Activated CD4-positive, alpha-beta T cell treated with anti-CD3 and anti-CD28 coated beads, Interleukin-10, Interleukin-2, amounts not matched to agents 100 ng/mL and 50 ng/mL, durations not matched to agents 16 hours and 8 hours (primary cell): ENCODE data around the gene MDC1.
"Not testable (repeated sequence)": the region's sequence is repeated elsewhere in the genome, so short reads cannot be mapped to it uniquely, and the experiment has no call there.

Experiments used
- DNase-seq: peaks from one replicate; pipeline ENCODE4 v3.0.0-alpha.2; 2020

The MDC1 gene

DNA sequence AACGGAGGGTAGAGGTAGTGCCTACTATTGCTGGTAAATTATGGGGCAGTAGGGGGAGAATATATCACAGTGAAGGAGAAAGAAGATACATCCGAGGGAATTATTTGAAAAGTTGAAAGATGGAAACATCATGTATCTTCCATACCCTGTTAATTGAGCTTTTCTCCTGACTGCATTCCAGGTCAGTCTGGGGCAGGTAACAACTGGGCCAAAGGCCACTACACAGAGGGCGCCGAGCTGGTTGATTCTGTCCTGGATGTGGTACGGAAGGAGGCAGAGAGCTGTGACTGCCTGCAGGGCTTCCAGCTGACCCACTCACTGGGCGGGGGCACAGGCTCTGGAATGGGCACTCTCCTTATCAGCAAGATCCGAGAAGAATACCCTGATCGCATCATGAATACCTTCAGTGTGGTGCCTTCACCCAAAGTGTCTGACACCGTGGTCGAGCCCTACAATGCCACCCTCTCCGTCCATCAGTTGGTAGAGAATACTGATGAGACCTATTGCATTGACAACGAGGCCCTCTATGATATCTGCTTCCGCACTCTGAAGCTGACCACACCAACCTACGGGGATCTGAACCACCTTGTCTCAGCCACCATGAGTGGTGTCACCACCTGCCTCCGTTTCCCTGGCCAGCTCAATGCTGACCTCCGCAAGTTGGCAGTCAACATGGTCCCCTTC, 6.2 kb upstream of the MDC1 start:
- DNase-seq = not testable (repeated sequence)

DNA sequence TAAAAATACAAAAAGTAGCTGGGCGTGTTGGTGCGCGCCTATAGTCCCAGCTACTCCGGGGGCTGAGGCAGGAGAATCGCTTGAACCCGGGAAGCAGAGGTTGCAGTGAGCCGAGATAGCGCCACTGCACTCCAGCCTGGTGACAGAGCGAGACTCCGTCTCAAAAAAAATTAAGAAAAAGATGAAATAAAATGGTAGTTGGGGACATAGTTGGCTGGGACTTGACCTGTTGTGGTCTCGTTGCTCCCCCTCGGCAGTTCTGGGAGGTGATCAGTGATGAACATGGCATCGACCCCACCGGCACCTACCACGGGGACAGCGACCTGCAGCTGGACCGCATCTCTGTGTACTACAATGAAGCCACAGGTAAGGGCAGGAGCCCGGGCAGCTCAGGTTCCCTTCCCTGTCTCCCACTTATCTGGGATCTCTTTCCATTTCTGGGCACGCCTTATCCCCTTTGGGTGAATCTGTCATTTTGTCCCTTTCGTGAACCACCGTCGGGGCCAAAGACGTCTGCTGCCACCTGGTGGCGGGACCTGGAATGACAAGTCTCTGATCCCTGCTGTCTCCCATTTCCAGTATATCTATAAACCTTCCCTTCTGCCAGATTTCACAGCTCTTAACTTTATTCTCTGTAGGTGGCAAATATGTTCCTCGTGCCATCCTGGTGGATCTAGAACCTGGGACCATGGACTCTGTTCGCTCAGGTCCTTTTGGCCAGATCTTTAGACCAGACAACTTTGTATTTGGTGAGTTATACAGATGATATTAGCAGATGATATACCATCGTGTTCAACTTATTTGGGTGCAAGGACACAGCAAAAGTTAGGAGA, 5.4 kb upstream of the MDC1 start:
- DNase-seq = peak; percentile 86

DNA sequence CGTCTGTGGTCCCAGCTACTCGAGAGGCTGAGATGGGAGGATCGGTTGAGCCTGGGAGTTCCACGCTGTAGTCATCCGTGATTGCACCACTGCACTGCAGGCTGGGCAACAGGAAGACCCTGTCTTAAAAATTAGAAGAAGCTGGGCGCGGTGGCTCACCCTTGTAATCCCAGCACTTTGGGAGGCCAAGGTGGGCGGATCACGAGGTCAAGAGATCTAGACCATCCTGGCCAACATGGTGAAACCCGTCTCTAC, 4.9 kb upstream of the MDC1 start:
- not testable (repeated sequence) for DNase-seq

DNA sequence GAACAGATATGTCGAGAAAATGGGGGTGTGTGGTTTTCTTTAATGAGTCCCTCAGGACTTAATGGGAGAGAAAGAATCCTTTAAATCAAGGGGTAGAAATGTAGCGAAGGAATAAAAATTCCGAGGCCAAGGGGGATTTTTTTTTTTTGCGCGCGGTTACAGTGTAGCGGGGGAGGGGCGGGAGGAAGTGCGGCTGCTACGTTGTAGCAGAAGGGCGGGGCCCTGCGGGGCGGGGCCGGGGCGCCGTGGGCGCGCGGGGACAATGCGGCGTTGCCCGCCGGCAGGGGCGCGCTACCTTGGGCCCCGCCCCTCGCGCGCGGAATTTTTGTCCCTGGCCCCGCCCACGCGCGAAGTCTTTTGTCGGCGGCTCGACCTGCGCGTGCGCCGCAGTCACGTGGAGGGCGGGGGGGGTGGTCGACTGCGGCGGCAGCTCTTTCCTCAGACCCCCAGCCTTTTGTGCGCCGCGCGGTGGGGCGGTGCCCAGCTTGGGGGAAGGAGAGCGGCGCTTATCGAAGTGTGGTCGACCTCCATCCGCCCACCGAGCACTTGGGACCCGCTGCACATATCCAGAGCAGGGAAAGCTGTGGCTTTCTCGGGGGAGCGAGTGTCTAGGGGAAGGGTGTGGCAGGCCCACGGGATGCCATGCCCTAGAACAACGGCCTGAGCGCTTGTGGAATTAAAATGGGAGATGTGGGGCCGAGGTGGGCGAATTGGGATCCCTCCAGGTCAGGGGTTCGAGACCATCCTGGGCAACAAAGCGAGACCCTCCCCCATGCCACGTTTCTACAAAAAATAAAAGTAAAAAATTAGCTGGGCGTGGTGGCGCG, 4.3 kb upstream of the MDC1 start:
- peak; percentile 95 for DNase-seq

DNA sequence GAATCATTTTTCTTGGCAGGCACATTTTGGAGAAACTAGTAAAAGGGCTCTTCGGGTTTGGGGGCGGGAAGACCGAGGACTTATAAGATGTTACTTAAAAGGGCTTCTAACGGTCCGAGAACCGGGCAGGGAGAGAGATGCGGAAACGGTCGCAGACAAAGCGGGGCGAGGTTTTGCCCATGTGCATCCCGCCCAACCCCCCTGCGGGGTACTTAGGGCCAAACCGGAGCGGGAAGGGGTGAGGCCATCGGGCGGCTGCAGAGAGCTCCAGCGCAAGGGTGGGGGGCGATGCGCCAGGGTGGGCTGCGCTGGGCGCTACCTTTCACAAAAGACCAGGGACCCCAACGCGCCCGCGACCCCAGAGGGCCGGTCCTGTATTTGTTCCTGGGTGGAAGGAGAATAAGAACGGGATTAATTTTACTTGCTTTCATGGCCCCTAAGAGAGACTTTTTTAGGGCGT, 3.7 kb upstream of the MDC1 start:
- peak; percentile 81 for DNase-seq

DNA sequence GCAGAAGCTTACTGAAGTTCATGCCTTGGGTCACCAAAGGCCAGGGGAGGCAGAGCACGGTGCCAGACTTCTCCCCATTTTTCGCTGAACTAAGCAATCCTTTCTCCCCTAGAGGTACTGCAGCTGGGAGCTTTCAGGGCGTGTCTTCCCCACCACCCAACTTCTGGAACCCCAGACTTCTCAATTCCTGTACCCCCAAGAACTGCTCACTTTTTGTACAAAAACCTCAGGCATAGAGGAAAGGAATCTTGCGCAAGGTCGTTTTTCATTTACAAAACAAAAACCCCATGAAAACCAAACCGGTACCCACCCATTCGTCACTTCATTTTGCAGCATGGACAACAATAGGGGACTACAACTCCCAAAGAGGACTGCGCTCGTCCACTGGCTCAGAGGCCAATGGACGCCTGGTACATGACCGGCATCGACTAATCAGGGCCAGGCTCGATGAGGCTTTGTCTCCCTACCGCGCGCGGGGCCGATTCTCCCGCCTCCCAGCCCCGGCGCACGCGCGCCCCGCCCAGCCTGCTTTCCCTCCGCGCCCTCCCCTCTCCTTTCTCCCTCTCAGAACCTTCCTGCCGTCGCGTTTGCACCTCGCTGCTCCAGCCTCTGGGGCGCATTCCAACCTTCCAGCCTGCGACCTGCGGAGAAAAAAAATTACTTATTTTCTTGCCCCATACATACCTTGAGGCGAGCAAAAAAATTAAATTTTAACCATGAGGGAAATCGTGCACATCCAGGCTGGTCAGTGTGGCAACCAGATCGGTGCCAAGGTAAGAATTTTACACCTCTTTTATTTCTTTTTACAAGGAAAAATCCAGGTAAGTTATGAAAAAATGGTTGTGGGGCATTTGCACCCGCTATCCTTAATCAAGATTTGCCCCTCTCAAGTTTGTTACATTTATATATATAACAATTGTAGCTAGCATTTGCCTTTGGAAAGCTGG, 3.0 kb upstream of the MDC1 start, which contains the start of gene TUBB:
TSS of gene TUBB (plus strand) at position 562 of the 947 bp plus-strand sequence. CDS start at position 717, 155 bp downstream.
- peak; percentile 98 for DNase-seq

DNA sequence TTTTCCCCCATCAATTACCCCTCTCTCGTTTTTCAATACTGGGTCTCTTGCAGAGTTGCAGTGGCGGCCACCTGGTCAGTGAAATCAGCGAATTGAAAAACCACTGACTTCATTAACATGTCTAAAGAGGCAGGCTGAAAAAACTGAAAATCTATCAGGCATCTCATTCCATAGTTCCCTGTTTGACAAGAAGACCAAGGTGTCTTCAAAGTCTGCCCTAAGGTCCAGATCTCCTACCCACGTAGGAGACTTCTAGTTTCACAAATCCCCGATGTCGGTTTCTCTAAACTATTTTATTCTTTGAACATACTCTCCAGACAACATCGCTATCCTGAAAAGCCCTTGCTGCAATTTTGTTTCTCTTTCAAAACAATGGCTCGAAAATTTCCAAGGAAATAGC, 2.3 kb upstream of the MDC1 start:
- no peak for DNase-seq

DNA sequence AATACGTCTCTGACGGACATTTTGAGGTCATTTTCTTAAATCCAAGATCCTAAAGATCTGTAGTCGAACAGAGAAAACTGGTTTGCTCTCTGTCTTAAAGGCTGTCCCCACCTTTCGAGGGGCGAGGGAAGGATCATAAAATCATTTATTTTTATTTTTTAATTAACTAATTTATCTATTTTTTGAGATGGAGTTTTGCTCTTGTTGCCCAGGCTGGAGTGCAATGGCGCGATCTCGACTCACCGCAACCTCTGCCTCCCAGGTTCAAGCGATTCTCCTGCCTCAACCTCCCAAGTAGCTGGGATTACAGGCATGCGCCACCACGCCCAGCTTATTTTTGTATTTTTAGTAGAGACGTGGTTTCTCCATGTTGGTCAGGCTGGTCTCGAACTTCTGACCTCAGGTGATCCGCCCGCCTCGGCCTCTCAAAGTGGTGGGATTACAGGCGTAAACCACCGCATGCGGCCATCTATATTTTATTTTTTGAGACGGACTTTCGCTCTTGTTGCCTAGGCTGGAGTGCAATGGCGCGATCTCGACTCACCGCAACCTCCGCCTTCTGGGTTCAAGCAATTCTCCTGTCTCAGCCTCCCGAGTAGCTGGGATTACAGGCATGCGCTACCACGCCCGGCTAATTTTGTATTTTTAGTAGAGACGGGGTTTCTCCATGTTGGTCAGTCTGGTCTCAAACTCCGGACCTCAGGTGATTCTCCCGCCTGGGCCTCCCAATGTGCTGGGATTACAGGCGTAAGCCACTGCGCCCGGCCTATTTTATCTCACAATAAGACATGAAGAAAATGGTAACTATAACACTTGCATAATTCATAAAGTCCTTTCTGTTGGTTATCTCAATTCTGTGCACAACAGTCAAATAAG, 1.0 kb upstream of the MDC1 start:
- not testable (repeated sequence) for DNase-seq

DNA sequence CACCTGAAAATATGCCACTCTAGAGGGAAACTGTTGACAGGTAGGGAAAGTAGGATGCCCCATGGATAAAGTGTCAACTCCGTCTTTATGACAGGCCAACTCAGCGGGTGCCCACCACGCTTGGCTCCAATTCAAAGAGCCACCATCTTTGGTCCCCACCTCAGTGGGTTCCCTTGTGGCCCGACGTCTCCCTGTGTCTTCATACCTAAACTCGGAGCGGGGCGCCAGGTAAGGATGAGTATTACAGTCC, 277 bp downstream of the MDC1 start:
- no peak for DNase-seq

DNA sequence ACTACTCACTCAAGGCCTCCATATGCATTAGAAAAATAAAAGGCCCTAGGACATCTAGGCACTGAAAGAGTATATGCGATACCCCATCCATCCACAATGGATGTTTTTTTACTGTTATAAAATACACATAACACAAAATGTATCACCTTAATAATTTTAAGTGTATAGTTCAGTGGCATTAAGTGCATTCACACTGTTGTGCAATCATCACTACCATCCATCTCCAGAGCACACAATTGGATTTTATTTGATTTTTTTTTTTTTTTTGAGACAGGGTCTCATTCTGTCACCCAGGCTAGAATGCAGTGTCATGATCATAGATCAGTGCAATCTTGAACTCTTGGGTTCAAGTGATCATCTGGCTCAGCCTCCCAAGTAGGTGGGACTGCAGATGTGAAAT, 2.8 kb downstream of the MDC1 start:
- no peak for DNase-seq

DNA sequence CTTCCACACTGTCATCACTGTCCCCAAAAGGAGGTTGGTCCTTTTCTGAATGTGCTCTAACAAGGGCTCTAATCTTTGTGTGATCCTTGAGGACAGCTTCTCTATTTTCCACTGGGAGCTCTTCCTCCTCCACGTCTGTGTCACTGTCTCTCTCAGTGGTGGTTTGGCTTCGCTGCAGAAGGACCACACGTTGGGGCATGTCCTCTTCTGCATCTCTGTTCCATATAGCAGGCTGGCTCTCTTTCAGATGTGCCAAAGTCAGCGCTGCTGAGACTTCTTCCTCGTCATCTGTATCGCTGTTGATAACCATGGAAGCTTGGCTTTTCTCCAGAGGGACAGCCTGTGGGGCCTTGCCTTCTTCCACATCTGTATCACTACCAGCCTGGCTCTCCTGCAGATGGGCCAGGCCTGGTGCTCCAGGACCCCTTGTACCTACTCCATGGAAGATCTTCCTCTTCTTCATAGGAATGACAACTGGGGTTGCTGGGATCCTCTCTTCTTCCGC, 4.6 kb downstream of the MDC1 start:
- no peak for DNase-seq

DNA sequence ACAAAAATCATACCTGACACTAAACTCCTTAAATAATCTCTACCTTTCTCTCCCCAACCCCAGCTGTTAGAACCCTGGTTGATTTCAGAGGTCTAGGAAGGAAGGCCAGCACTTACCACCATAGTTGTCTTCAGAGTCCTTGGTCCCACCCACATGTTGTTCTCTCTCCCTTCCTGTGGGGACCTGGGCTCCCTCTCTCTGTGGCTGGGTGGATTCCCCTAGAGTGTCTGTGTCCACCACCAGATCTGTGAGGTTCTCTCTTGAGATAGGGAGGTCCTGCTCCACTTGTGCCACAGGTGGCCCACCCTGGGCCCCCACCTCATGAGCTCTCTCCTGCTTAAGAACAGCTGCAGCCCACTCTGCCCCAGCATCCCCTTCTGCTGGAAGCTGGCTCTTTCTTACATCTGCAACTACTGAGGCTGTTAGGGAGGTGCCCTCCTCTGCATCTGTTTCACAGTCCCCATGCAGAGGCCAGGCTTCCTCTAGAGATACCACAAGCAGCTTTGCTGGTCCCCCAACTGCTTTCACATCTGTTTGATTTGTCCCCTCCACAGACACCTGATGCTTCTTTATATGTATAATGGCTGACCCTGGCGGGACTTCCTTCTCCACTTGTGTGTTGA, 5.2 kb downstream of the MDC1 start:
- DNase-seq = no peak

DNA sequence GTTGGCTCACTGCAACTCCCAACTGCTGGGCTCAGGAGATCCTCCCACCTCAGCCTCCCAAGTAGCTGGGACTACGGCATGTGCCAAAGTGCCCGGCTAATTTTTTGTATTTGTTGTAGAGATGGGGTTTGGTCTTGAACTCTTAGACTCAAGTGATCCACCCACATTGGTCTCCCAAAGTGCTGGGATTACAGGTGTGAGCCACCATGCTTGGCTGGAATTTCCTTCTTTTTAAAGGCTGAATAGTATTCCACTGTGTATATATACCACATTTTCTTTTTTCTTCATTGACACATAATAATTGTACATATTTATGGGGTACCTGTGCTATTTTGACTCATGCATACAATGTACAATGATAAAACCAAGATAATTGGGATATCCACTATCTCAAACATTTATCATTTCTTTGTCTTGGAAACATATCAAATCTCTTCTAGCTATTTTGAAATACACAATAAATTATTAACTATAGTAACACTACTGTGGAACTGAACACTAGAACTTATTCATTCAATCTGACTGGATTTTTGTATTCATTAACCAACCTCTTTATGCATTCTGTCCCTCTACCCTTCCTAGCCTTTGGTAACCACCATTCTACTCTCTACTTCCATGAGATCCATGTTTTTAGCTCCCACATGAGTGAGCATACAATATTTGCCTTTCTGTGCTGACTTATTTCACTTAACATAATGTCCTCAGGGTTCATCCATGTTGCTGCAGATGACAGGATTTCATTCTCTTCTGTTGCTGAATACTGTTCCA, 7.8 kb downstream of the MDC1 start:
- no peak for DNase-seq

DNA sequence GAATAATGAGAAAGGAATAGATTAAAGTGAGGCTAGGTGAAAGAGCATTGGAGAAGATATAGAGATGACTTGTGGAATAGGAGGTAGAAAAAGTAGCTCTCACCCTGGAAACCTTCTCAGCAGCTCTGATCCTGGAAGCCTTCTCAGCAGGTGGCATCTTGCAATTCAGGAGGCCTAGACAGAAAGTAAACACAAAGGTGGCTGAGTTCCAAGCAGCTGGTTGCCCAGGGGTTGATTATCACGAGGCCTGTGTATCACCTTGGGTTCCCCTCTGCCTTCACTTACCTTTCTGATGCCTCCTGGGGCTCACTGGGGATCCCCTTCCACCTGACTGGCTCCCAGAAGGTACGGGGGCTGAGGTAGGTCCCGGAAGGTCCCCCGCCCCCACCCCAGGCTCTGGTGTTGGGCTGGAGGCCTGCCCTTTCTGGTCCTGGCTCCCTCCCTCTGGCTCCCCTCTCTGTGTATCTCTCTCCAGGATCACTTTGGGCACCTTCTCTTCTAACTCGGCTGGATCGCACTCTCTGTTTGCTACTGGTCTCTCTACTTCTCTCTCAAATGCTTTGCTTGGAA, 9.7 kb downstream of the MDC1 start:
- DNase-seq = no peak

DNA sequence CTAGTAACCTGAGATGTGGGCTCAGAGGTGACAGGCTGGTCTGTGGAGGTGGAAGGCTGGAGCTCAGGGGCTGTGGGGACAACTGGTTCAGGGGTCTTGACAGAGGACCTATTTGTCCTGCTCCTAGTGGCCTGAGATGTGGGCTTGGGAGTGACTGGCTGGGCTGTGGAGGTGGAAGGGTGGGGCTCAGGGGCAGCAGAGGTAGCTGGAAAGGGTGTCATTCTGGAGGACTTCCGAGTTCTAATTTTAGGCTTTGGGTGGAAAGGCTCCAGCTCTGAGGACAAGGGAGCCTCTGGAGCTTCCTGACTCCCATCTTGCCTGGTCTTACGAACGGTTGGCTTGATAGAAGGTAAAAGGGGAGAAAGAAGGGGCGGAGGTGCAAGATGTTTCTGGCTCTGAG, 11.5 kb downstream of the MDC1 start:
- no peak for DNase-seq

DNA sequence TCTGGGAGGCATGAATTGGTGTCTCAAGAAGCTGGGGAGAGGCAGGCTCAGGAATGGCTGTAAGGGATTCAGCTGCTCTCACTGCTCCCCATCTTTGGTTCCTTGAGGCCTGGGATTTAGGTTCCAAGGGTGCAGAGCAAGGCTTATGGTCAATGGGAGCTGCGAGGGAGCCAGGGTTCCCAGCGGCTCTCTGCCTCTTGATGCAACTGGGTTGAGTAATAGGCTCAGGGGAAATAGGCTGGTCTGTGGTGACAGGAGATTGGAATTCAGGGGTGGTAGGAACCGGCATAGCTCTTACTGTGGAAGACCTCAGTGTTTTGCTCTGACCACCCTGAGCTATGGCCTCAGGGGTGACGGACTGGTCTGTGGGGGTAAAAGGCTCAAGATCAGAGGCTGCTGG, 13.3 kb downstream of the MDC1 start:
- no peak for DNase-seq

DNA sequence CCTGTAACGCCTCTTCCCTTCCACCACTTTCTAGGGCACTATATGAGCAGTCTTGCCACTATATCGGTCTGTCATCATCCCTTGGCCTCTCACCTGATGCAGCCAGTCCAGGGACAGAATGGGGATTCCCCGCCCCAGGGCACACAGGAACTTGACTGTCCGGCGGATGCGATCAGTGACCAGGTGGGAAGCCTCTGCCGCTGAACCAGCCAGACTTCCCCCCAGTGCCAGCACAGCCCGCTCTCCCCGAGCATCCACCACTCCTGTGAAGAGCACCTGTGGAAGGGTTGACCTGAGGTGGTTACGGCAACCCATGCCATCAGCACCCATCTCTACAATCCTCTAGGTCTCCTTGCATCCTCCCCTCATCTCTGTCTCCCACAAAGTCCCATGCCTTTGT, 14.1 kb downstream of the MDC1 start:
- no peak for DNase-seq

DNA sequence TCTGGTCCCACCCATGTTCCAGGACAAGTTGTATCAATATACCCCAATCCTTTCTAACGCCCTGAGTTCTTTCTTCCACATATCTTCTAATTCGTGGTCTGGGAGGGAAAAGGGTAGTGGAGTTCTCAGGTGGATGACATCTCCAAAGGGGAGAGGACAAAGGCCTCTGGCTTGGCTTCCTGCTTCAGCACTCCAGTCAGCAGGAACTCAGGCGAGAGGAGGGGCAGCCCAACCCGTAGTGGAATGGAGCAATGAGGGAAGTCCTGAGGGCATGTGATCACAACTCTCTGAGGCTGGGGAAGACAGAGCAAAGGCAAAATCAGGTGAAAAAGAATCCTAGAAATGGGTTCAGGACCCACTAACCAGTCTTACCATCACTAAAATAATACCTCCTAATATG, 16.7 kb downstream of the MDC1 start:
- DNase-seq = no peak

DNA sequence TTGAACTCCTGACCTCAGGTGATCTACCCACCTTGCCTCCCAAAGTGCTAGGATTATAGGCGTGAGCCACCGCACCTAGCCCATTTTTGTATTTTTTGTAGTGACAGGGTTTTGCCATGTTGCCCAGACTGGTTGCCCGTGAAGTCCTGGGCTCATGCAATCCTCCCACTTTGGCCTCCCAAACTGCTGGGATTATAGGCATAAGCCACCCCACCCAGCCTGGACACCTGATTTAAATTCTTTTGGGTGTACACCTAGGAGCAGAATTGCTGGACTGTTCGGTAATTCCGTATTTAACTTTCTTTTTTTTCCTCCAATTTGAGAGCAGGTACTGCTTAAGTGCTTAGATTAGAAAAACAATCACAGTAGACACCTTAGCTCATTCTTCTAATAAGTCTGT, 20.6 kb downstream of the MDC1 start:
- no peak for DNase-seq
